Body of pancreas (tissue), 4 donors: ENCODE data around the gene NCL. TPM values are rescaled to one million over a fixed set of nuclear protein-coding genes. Genes with fewer than 3 reads are reported as not detected.

ENCODE experiments used
- ATAC-seq: fragments of 150-250 bp; one replicate; pipeline ENCODE4 v1.9.1; 2016
- DNase-seq, 4 donors: peaks; one replicate each; pipeline ENCODE4 v3.0.0-alpha.2; 2019
- H3K27ac ChIP-seq, 4 donors: fragments of 200-600 bp; sonication (generic); 1 replicate in 3 of 4; 2 replicates in 1 of 4; pipeline versions ENCODE4 v1.5.1 to v1.6.1; 2016 to 2019; ENCODE audit warnings: mild to moderate bottlenecking in 1 of 4, mixed read lengths in 1 of 4, moderate library complexity in 1 of 4
- H3K27me3 ChIP-seq, 2 donors: fragments of 200-600 bp; sonication (generic); one replicate each; pipeline ENCODE4 v1.6.0; 2016; ENCODE audit warnings: mild to moderate bottlenecking in 1 of 2
- H3K36me3 ChIP-seq, 2 donors: fragments of 200-600 bp; sonication (generic); replicated peaks in 1 of 2; 2 replicates each; pipeline ENCODE4 v1.5.1; 2016; ENCODE audit warnings: low read depth in 2 of 2; ENCODE audit not compliant: insufficient read depth in 1 of 2
- H3K4me1 ChIP-seq: fragments of 200-600 bp; sonication (generic); one replicate; pipeline ENCODE4 v1.6.0; 2016
- H3K4me3 ChIP-seq, 2 donors: fragments of 200-600 bp; sonication (generic); 1 replicate in 1 of 2; 2 replicates in 1 of 2; pipeline ENCODE4 v1.5.1; 2016 to 2019
- H3K9me3 ChIP-seq, 3 donors: fragments of 200-600 bp; sonication (generic); 1 replicate in 2 of 3; 2 replicates in 1 of 3; pipeline ENCODE4 v1.5.1; 2016
- CTCF ChIP-seq, 7 experiments: fragments of 450-650 bp in 4 of 7; fragments of 200-600 bp in 3 of 7; sonication (generic) in 3 of 7; IDR thresholded peaks; one replicate each; pipeline ENCODE4 v1.5.1; 2016 to 2019; ENCODE audit warnings: antibody characterized with exemption in 7 of 7
- POLR2A ChIP-seq, 3 donors: fragments of 450-650 bp; IDR thresholded peaks; one replicate each; pipeline ENCODE4 v1.6.1; 2016; ENCODE audit warnings: antibody characterized with exemption in 3 of 3, mild to moderate bottlenecking in 2 of 3
- WGBS, 2 donors: methylation state at CpG; one replicate each; pipeline ENCODE4 v1.1.5; 2017; 5-methylcytosine and 5-hydroxymethylcytosine counted together
- intact Hi-C: fragments of 100-400 bp; cut with DNase I; formaldehyde crosslinking; loops from one replicate; pipeline ENCODE4 v1.15.1; 2023
- total RNA-seq, 2 donors: library from RNA; depleted of rRNA; stranded (reverse); fragments of >200 nt; gene quantifications; one replicate each; pipeline ENCODE4 v1.1.0, GENCODE V29; 2016

Gene NCL, protein sequence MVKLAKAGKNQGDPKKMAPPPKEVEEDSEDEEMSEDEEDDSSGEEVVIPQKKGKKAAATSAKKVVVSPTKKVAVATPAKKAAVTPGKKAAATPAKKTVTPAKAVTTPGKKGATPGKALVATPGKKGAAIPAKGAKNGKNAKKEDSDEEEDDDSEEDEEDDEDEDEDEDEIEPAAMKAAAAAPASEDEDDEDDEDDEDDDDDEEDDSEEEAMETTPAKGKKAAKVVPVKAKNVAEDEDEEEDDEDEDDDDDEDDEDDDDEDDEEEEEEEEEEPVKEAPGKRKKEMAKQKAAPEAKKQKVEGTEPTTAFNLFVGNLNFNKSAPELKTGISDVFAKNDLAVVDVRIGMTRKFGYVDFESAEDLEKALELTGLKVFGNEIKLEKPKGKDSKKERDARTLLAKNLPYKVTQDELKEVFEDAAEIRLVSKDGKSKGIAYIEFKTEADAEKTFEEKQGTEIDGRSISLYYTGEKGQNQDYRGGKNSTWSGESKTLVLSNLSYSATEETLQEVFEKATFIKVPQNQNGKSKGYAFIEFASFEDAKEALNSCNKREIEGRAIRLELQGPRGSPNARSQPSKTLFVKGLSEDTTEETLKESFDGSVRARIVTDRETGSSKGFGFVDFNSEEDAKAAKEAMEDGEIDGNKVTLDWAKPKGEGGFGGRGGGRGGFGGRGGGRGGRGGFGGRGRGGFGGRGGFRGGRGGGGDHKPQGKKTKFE
- 100 to 1,000 TPM; 108 to 159 TPM for total RNA-seq

- H3K4me1 ChIP-seq, result peaks cover 36% of the 10 kb centered on the region
- peak within 1 kb of the TSS; percentile 31 to 97 for H3K4me3 ChIP-seq
- no peaks in the 10 kb centered on the region for H3K9me3 ChIP-seq
- peak within 1 kb of the TSS; percentile 95 to 100 (median 98) for H3K27ac ChIP-seq
- no peaks in the 10 kb centered on the region for H3K27me3 ChIP-seq
- peaks cover 17 to 27% of the 10 kb centered on the region in 2 donors for H3K36me3 ChIP-seq
- intact Hi-C loops, result no loop called here
- peak; percentile 68 for ATAC-seq
- WGBS, 2 donors, result 0% methylated on average over 13 to 102 of the region's 102 CpGs
- TF ChIP-seq POLR2A (IDR thresholded peaks at IDR 0.05) (peak; percentile 99 to 100 (median 99)), CTCF (IDR thresholded peaks at IDR 0.05) (no peak)
- peak; percentile 82 to 98 (median 85) for DNase-seq
Measured at GRCh38 chr2:231463698-231464575, at the start of gene NCL. Gene NCL (minus strand): TSS chr2:231464484. CDS start chr2:231464353, 131 bp downstream.

GRCh38 chr2:231513746-231514224 lies 49.5 kb upstream of the NCL start:
- H3K27ac ChIP-seq, result peak overlapping the region; percentile 41 to 88 (median 80)
- H3K4me3 ChIP-seq, result peak overlapping the region in 1 of 2 donors; percentile 35
- ATAC-seq, result no peak
- peaks cover 28% of the 10 kb centered on the region for H3K4me1 ChIP-seq
- no peaks in the 10 kb centered on the region for H3K9me3 ChIP-seq
- 7 to 11% methylated on average over 7 of the region's 7 CpGs for WGBS, 2 donors
- intact Hi-C loops, result no loop called here
- DNase-seq, result no peak
- H3K27me3 ChIP-seq, result no peaks in the 10 kb centered on the region
- H3K36me3 ChIP-seq, result no peaks in the 10 kb centered on the region
- no peak for TF ChIP-seq POLR2A (IDR thresholded peaks at IDR 0.05)
- no peak for TF ChIP-seq CTCF (IDR thresholded peaks at IDR 0.05)

- DNase-seq, result no peak
Measured at GRCh38 chr2:231512222-231512621, 47.9 kb upstream of the NCL start.

GRCh38 chr2:231503766-231504165 lies 39.5 kb upstream of the NCL start:
- DNase-seq (no peak), ATAC-seq (no peak)
- Histone ChIP-seq H3K27ac (no peak overlapping the region), H3K4me1 (no peaks in the 10 kb centered on the region), H3K36me3 (no peaks in the 10 kb centered on the region), H3K4me3 (no peak overlapping the region), H3K9me3 (no peaks in the 10 kb centered on the region), H3K27me3 (no peaks in the 10 kb centered on the region)
- TF ChIP-seq CTCF (IDR thresholded peaks at IDR 0.05), result no peak
- no peak for TF ChIP-seq POLR2A (IDR thresholded peaks at IDR 0.05)
- intact Hi-C loops, result no loop called here
- 84 to 85% methylated on average over 3 of the region's 3 CpGs for WGBS, 2 donors

More at GRCh38 chr2:231512222-231512621, 47.9 kb upstream of the NCL start:
- no peak for TF ChIP-seq POLR2A (IDR thresholded peaks at IDR 0.05)
- H3K27ac ChIP-seq, result no peak overlapping the region
- no peak overlapping the region for H3K4me3 ChIP-seq
- no peaks in the 10 kb centered on the region for H3K27me3 ChIP-seq
- H3K36me3 ChIP-seq, result no peaks in the 10 kb centered on the region
- 43 to 49% methylated on average over 5 of the region's 5 CpGs for WGBS, 2 donors
- peaks cover 15% of the 10 kb centered on the region for H3K4me1 ChIP-seq
- intact Hi-C loops, result no loop called here
- no peaks in the 10 kb centered on the region for H3K9me3 ChIP-seq
- no peak for ATAC-seq
